WERI-Rb-1 (cell line): ENCODE measurements around the gene TTC12.
A peak's percentile ranks its signal among the peaks of the same experiment; 100 is the strongest.

Experiments
- DNase-seq: peaks from one replicate; pipeline ENCODE4 v3.0.0-alpha.2; 2020
- H3K27ac ChIP-seq: fragments of 250-450 bp; sonication (Bioruptor Pico); 2 replicates; pipeline ENCODE4 v1.5.1; 2020; ENCODE audit warnings: mild to moderate bottlenecking, moderate library complexity
- H3K27me3 ChIP-seq: fragments of 250-450 bp; sonication (Bioruptor Pico); 2 replicates; pipeline ENCODE4 v1.5.1; 2021; ENCODE audit warnings: mild to moderate bottlenecking, low read depth, moderate library complexity; ENCODE audit not compliant: insufficient read depth, severe bottlenecking
- H3K36me3 ChIP-seq: fragments of 250-450 bp; sonication (Bioruptor Pico); 2 replicates; pipeline ENCODE4 v1.5.1; 2020; ENCODE audit warnings: mild to moderate bottlenecking, moderate library complexity
- H3K4me3 ChIP-seq: 2 replicates; pipeline ENCODE4 v1.5.1; 2011; ENCODE audit warnings: low read depth, mild to moderate bottlenecking, control low read depth, low read length
- H3K9me3 ChIP-seq: fragments of 250-450 bp; sonication (Bioruptor Pico); 2 replicates; pipeline ENCODE4 v1.5.1; 2021; ENCODE audit warnings: mild to moderate bottlenecking, moderate library complexity; ENCODE audit not compliant: severe bottlenecking
- CTCF ChIP-seq: IDR thresholded peaks from 2 replicates; pipeline ENCODE4 v1.5.1; 2011; ENCODE audit warnings: low read depth, mild to moderate bottlenecking, control low read depth, inconsistent platforms, low read length

The TTC12 gene

GRCh38 chr11:113332638-113333329 is 18.4 kb downstream of the TTC12 start:
- no peak for TF ChIP-seq CTCF
- H3K36me3 ChIP-seq, result peaks cover 3% of the 10 kb centered on the region; the same call in 1 of the 2 replicates
- no peaks in the 10 kb centered on the region for H3K9me3 ChIP-seq
- no peak for DNase-seq
- no peak overlapping the region for H3K27ac ChIP-seq
- H3K4me3 ChIP-seq, result no peak overlapping the region
- H3K27me3 ChIP-seq, result no peaks in the 10 kb centered on the region

- TF ChIP-seq CTCF, result no peak
- peaks cover 3% of the 10 kb centered on the region; the same call in 1 of the 2 replicates for H3K36me3 ChIP-seq
- no peak for DNase-seq
- no peak overlapping the region for H3K27ac ChIP-seq
- H3K4me3 ChIP-seq, result no peak overlapping the region
- no peaks in the 10 kb centered on the region for H3K9me3 ChIP-seq
- H3K27me3 ChIP-seq, result no peaks in the 10 kb centered on the region
These were observed 19.8 kb downstream of the TTC12 start for GRCh38 chr11:113334183-113334582.

GRCh38 chr11:113338730-113339129 is 24.3 kb downstream of the TTC12 start:
- peaks cover under 1% of the 10 kb centered on the region for H3K9me3 ChIP-seq
- peak; percentile 76 for TF ChIP-seq CTCF
- H3K4me3 ChIP-seq, result no peak overlapping the region
- no peaks in the 10 kb centered on the region for H3K27me3 ChIP-seq
- DNase-seq, result peak; percentile 57
- peaks cover 5% of the 10 kb centered on the region; the same call in 1 of the 2 replicates for H3K36me3 ChIP-seq
- no peak overlapping the region for H3K27ac ChIP-seq

- no peak overlapping the region for H3K27ac ChIP-seq
- DNase-seq, result peak; percentile 23
- peaks cover 8% of the 10 kb centered on the region for H3K36me3 ChIP-seq
- H3K9me3 ChIP-seq, result peaks cover 4% of the 10 kb centered on the region
- no peak for TF ChIP-seq CTCF
- no peak overlapping the region for H3K4me3 ChIP-seq
- no peaks in the 10 kb centered on the region for H3K27me3 ChIP-seq
These were observed 25.7 kb downstream of the TTC12 start for GRCh38 chr11:113339929-113340589.

GRCh38 chr11:113341388-113342165 is 27.2 kb downstream of the TTC12 start:
- Histone ChIP-seq H3K27ac (no peak overlapping the region), H3K4me3 (no peak overlapping the region), H3K36me3 (peaks cover 6% of the 10 kb centered on the region), H3K9me3 (peaks cover 4% of the 10 kb centered on the region), H3K27me3 (no peaks in the 10 kb centered on the region)
- no peak for TF ChIP-seq CTCF
- DNase-seq, result peak; percentile 68
